ENCODE data around the gene RYR3.

The RYR3 gene

GRCh38 chr15:33660151-33660550, 349.4 kb downstream of the RYR3 start:
- no peak for DNase-seq

GRCh38 chr15:33662014-33662413, 351.2 kb downstream of the RYR3 start:
- DNase-seq, result no peak

DNA sequence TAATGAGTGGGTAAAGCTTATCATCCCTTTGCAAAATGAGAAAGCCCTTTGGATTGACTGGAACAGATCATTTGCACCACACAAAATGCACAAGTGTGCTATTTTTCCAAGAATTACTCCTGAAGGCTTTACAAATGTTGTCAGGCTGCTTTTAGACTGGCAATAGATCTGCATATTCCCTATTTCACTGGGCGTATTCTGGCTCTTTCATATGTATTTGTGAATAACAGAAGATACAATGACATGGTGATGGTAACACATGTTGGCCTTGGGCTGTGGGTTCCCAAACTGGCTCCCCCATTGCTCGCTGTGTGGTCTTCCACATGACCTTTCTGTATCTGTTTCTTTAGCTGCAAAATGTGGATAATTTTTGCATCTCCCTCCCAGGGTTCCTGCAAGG, 354.2 kb downstream of the RYR3 start:
- no peak for DNase-seq

DNA sequence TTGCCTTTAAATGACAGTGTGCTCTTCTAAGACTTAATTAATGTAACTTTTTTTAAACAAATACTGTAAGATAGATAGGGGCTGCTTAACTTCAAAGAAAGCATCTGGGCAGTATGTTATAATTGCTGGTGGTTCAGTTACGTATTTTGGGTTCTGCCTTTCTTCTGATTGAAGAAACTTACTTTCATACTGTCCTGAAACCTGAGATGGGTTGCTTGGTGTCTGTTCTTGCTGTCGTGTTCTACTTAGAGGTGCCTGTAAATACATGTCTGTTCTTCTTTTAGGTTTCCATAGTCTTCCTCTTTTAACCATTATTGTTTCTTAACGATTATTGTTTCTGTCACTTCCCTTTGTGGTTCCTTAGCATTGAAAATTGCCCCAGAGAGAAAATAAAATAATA, 359.8 kb downstream of the RYR3 start:
- no peak for DNase-seq

DNA sequence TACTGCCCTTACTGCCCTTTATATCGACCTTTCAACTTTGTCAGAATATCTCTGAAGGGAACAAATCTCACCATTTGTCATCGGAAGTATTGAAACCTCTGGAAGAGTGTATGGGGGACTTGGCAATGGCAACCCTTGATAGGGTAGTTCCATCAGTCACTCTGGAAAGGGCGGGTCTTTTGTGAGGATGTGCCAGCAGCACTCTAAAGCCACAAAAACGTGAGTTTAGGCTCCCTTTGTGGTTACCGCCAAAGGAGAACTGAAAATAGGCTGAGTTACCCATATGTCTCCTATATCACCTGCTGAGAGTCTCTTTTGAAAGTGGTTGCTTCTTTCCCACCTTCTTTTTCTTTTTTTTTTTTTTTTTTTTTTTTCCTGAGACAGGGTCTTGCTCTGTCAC, 360.7 kb downstream of the RYR3 start:
- peak; percentile 12 for DNase-seq

- DNase-seq, result peak; percentile 82
These were observed 364.5 kb downstream of the RYR3 start for GRCh38 chr15:33675246-33675645.

DNA sequence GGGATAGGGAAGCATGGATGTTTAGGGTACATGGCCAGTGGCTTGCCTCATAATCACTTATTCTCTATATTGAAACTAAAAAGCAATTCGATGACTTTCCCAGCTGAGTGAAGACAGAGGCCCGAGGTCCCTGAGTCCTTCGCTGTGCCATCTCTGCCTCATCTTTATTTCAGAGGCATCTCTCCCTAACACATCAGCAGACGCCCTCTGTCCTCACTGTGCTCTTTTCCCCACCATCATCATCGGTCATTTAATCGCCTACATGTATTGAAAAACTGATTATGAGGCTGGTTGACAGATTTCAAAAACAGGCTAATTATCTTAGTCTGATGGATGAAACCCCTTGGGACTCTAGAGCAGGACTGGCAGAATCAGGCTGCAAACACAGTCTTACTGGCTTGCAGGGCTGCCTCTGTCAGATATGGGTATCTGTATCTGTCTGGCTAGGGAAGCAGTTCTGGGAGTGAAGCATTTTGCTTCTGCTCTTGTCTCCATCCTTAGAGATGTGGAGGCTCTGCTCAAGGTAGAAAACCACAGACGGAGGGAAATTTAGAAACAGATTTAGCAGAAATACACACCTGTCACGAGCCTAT, 366.6 kb downstream of the RYR3 start:
- DNase-seq, result peak; percentile 55

- peak; percentile 84 for DNase-seq
These were observed 367.4 kb downstream of the RYR3 start for GRCh38 chr15:33678176-33678575.

DNA sequence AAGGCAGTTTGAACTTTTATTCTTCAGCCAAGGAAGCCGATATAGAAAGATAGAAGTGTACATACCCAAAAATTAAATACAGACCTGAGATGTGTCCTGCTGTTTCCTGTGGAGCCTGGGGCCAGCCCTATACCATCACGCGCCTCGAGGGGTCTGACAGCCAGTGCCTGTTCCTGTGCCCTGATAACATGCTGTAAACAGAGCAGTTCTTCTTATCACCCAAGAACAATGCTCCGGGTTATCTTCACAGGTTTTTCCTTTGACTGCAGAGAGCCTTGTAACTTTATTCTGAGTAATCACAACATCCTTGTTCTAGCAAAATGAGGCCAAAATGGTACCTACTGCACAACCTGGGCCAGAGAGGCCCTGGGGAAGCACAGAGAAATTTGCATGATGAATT, 367.8 kb downstream of the RYR3 start:
- peak; percentile 95 for DNase-seq

DNA sequence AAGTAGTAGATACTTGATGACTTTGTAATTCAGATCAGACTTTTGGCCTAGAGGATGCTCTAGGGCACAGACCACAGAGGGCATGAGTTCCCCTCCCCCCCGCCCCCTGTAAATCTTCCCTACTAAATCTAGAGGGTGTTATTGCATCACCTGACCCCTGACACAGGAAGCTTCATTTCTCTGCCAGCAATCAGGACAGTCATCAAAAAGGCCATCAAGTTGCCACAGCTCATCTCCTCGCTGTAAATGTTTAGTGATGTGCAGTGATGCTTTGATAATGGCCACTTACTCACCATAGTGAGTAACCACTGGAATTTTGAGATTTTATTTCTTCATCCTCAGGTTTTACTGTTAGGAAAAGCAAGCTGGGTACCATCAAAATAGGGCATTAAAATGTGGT, 368.3 kb downstream of the RYR3 start:
- no peak for DNase-seq

- DNase-seq, result no peak
These were observed 369.6 kb downstream of the RYR3 start for GRCh38 chr15:33680336-33680735.

GRCh38 chr15:33693166-33693800, 382.5 kb downstream of the RYR3 start:
- DNase-seq, result peak; percentile 39

DNA sequence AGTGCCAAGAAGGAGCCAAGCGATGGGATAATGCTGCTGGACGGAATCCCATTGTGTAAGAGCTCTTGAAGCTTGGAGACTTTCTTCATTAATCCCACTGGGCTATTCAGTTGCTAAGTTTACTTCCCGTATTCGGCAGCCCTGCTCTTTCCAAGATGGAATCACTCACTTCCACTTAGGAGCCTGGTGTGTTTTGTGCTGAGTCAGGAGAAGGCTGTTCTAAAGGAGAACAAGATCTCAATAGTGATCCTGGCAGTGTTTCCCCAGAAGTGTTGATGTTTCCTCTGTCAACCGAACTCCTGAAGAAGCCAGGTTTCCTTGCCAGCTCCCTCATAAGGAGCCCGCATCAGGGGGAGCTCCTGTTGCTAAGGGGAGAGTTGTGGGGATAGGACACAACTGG, 387.4 kb downstream of the RYR3 start:
- no peak for DNase-seq

- no peak for DNase-seq
These were observed 388.4 kb downstream of the RYR3 start for GRCh38 chr15:33699145-33699544.

- peak; percentile 52 for DNase-seq
These were observed 389.1 kb downstream of the RYR3 start for GRCh38 chr15:33699691-33700447.

DNA sequence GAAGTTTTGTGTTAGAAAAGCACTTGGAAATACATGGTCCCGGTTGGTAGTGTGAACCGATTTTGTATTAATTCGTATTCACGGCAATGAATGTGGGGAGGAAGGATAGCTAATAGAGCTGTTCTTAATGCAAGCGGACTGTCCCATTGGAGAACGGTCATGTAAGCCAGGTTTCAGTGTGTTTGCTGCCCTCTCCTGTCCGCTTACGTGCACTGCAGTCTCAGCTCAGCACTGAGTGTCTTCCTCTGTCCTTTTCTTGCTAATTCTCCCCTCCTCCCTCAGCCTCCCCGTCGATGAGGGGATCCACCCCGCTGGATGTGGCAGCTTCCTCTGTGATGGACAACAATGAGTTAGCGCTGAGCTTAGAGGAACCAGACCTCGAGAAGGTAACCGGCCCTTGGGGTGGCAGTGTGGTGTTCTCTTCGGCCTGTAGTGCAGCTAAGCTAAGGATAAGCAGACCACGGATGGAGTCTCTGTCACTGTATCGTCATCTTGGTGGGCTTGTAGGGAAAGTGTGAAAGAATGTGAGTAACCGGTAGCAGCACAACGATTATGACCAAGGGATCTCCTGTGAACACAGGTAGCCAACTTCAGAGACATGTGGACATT, 390.0 kb downstream of the RYR3 start:
- peak; percentile 87 for DNase-seq

- no peak for DNase-seq
These were observed 390.5 kb downstream of the RYR3 start for GRCh38 chr15:33701304-33701696.

DNA sequence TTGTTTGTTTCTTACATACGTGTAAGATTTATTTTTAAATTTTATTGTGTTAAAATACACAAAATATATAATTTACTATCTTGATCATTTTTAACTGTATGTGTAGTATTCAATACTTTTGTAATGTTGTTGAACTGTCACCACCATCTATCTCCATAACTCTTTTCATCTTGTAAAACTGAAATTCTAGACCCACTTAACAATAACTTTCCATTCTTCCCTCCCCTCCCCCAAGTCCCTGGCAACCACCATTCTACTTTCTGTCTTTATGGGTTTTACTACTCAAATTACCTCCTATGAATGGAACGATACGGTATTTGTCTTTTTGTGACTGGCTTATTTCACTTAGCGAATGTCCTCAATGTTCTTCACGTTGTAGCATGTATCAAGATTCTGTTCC, 395.4 kb downstream of the RYR3 start:
- no peak for DNase-seq

- no peak for DNase-seq
These were observed 400.0 kb downstream of the RYR3 start for GRCh38 chr15:33710748-33711147.

DNA sequence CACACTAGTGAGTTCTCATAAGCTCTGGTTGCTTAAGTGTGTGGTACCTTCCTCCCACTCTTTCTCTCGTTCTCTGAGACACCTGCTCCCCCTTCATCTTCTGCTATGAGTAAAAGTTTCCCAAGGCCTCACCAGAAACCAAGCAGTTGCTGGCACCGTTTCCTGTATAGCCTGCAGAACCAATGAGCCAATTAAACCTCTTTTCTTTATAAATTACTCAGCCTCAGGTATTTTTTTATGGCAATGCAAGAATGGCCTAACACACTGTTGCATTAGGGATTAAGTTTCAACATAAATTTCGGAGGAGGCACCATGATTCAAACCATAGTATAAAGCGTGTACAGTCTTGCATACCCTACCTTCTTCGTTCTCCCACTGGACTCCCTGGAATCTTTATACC, 405.3 kb downstream of the RYR3 start:
- DNase-seq, result no peak

GRCh38 chr15:33720952-33721351, 410.2 kb downstream of the RYR3 start:
- no peak for DNase-seq

GRCh38 chr15:33722005-33722672, 411.4 kb downstream of the RYR3 start:
- DNase-seq, result peak; percentile 8

DNA sequence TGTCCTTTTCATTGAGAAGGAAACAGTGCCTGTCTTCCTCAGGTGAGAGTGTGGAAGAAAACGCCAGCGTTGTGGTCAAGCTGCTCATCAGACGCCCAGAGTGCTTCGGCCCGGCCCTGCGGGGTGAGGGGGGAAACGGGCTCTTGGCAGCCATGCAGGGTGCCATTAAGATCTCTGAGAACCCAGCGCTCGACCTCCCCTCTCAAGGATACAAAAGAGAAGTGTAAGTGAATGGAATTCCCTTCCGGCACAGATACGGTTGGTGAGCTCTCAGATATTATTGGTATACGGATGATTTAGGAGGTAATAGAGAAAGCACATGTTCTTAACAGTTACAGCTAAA, 411.9 kb downstream of the RYR3 start:
- DNase-seq, result no peak

All from hematopoietic multipotent progenitor cell treated with erythropoietin and hydrocortisone succinate and interleukin-3 and kit ligand, for 8 days (in vitro differentiated cells).